Measurements from ENCODE around the gene SAMD9L.

The SAMD9L gene

GRCh38 chr7:93120592-93121549, 27.3 kb downstream of the SAMD9L start:
- Histone ChIP-seq H3K27me3 (replicated peaks; ENCODE audit: control insufficient read depth, insufficient read depth, low read length, poor library complexity, severe bottlenecking) (no peaks in the 10 kb centered on the region), H3K27ac (ENCODE audit: insufficient read depth, low read length, poor library complexity, severe bottlenecking) (no peak overlapping the region), H3K36me3 (ENCODE audit: control insufficient read depth, insufficient read depth, low read length) (no peaks in the 10 kb centered on the region), H3K4me3 (ENCODE audit: insufficient read depth, low read depth, low read length, poor library complexity, severe bottlenecking) (no peak overlapping the region), H3K9me3 (ENCODE audit: control insufficient read depth, low read length) (no peaks in the 10 kb centered on the region), H3K4me1 (ENCODE audit: control insufficient read depth, insufficient read depth, low read length, poor library complexity, severe bottlenecking) (peaks cover 11% of the 10 kb centered on the region)
- no peak for DNase-seq

- Histone ChIP-seq H3K4me1 (ENCODE audit: control insufficient read depth, insufficient read depth, low read length, poor library complexity, severe bottlenecking) (peaks cover 14% of the 10 kb centered on the region), H3K9me3 (ENCODE audit: control insufficient read depth, low read length) (no peaks in the 10 kb centered on the region), H3K27ac (ENCODE audit: insufficient read depth, low read length, poor library complexity, severe bottlenecking) (no peak overlapping the region), H3K4me3 (ENCODE audit: insufficient read depth, low read depth, low read length, poor library complexity, severe bottlenecking) (no peak overlapping the region), H3K27me3 (replicated peaks; ENCODE audit: control insufficient read depth, insufficient read depth, low read length, poor library complexity, severe bottlenecking) (no peaks in the 10 kb centered on the region), H3K36me3 (ENCODE audit: control insufficient read depth, insufficient read depth, low read length) (no peaks in the 10 kb centered on the region)
- no peak for DNase-seq
Observed at GRCh38 chr7:93119191-93119905, 28.8 kb downstream of the SAMD9L start.

DNA sequence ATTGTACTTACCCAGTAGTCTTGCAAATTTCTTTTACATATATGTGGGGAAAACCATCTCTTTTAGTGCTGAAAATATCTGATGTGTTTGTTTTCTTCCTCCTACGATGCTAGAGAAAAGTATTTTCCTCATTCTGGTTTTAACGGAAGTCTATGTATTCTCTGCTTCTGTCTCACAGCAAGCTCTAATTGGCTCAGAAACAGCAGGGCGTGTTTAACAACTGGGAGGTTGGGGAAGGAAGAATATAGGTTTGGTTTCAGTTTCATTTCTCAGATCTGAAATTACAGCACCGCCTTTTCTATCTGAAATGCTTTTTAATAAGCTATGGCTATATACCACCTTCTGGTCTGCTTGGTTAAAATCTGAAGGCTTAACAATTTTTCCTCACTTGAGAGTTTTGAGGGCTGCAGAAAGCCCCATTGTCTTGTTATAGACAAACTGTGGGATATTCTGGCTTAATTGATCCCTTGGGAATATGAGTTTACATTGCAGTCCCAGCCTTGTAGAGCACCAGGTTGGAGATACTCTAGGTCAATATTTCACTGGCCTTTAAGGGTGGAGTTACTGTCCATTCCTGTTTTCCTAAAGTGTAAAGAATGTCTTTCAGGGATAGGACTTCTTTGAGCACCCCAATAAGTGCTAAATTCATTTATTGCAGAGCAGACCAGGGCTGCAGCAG, 30.2 kb downstream of the SAMD9L start, which contains the start of gene SAMD9:
TSS of gene SAMD9 (minus strand) at position 128 of the 679 bp plus-strand sequence. CDS start 11,882 bp downstream, outside the sequence.
- peak within 1 kb of the TSS; percentile 26 for H3K4me3 ChIP-seq (ENCODE audit: insufficient read depth, low read depth, low read length, poor library complexity, severe bottlenecking)
- no peaks in the 10 kb centered on the region for H3K27me3 ChIP-seq (replicated peaks; ENCODE audit: control insufficient read depth, insufficient read depth, low read length, poor library complexity, severe bottlenecking)
- H3K9me3 ChIP-seq (ENCODE audit: control insufficient read depth, low read length) = no peaks in the 10 kb centered on the region
- peak; percentile 28 to 58 (median 40) for DNase-seq
- peaks cover 14% of the 10 kb centered on the region for H3K4me1 ChIP-seq (ENCODE audit: control insufficient read depth, insufficient read depth, low read length, poor library complexity, severe bottlenecking)
- H3K27ac ChIP-seq (ENCODE audit: insufficient read depth, low read length, poor library complexity, severe bottlenecking) = peak within 1 kb of the TSS; percentile 76
- no peaks in the 10 kb centered on the region for H3K36me3 ChIP-seq (ENCODE audit: control insufficient read depth, insufficient read depth, low read length)

GRCh38 chr7:93117327-93117726, 30.9 kb downstream of the SAMD9L start:
- no peaks in the 10 kb centered on the region for H3K27me3 ChIP-seq (replicated peaks; ENCODE audit: control insufficient read depth, insufficient read depth, low read length, poor library complexity, severe bottlenecking)
- peak overlapping the region; percentile 26 for H3K4me3 ChIP-seq (ENCODE audit: insufficient read depth, low read depth, low read length, poor library complexity, severe bottlenecking)
- peak overlapping the region; percentile 76 for H3K27ac ChIP-seq (ENCODE audit: insufficient read depth, low read length, poor library complexity, severe bottlenecking)
- DNase-seq = no peak
- peaks cover 14% of the 10 kb centered on the region for H3K4me1 ChIP-seq (ENCODE audit: control insufficient read depth, insufficient read depth, low read length, poor library complexity, severe bottlenecking)
- H3K9me3 ChIP-seq (ENCODE audit: control insufficient read depth, low read length) = no peaks in the 10 kb centered on the region
- H3K36me3 ChIP-seq (ENCODE audit: control insufficient read depth, insufficient read depth, low read length) = no peaks in the 10 kb centered on the region

DNA sequence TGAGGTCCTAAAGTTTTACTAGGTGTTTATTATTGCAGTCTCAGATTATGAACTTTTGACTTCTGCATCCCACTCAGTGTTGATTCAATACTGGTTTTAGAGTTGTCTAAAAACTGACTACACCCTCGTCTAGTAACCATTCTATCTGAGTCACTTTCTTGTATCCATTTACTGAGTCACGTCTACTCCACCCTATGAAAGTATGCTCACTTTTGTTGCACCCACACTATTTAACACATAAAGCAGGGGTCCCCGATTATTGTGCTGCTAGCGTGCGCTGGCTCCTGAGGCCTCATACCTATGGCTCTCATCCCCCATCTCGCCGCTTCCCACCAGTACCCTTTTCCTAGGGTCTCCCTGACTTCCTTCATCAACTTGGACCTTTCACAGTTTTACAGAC, 32.4 kb downstream of the SAMD9L start:
- no peaks in the 10 kb centered on the region for H3K9me3 ChIP-seq (ENCODE audit: control insufficient read depth, low read length)
- H3K27ac ChIP-seq (ENCODE audit: insufficient read depth, low read length, poor library complexity, severe bottlenecking) = no peak overlapping the region
- H3K36me3 ChIP-seq (ENCODE audit: control insufficient read depth, insufficient read depth, low read length) = no peaks in the 10 kb centered on the region
- peak overlapping the region; percentile 26 for H3K4me3 ChIP-seq (ENCODE audit: insufficient read depth, low read depth, low read length, poor library complexity, severe bottlenecking)
- DNase-seq = no peak
- no peaks in the 10 kb centered on the region for H3K27me3 ChIP-seq (replicated peaks; ENCODE audit: control insufficient read depth, insufficient read depth, low read length, poor library complexity, severe bottlenecking)
- peaks cover 14% of the 10 kb centered on the region for H3K4me1 ChIP-seq (ENCODE audit: control insufficient read depth, insufficient read depth, low read length, poor library complexity, severe bottlenecking)

DNA sequence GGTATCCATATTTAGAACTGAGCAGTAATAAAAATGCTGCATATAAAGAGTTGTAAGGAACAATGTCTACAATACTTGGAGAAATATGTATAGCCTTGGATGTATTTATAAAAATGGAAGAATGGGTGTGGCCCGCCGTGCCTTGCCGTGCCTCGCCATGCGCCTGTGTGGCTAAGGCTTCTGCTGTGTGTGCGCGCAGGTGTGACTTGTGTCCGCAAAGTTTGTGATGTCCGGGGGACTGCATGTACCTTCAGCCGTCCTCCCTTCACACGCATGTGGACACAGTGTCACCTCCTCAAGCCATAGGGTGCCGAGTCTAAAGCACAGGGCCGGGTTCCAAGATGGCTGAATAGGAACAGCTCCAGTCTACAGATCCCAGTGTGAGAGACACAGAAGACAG, 40.2 kb downstream of the SAMD9L start:
- Histone ChIP-seq H3K36me3 (ENCODE audit: control insufficient read depth, insufficient read depth, low read length) (peaks cover 49% of the 10 kb centered on the region), H3K4me1 (ENCODE audit: control insufficient read depth, insufficient read depth, low read length, poor library complexity, severe bottlenecking) (no peaks in the 10 kb centered on the region), H3K4me3 (ENCODE audit: insufficient read depth, low read depth, low read length, poor library complexity, severe bottlenecking) (no peak overlapping the region), H3K27me3 (replicated peaks; ENCODE audit: control insufficient read depth, insufficient read depth, low read length, poor library complexity, severe bottlenecking) (no peaks in the 10 kb centered on the region), H3K27ac (ENCODE audit: insufficient read depth, low read length, poor library complexity, severe bottlenecking) (no peak overlapping the region), H3K9me3 (ENCODE audit: control insufficient read depth, low read length) (peaks cover 53% of the 10 kb centered on the region)
- no peak for DNase-seq

DNA sequence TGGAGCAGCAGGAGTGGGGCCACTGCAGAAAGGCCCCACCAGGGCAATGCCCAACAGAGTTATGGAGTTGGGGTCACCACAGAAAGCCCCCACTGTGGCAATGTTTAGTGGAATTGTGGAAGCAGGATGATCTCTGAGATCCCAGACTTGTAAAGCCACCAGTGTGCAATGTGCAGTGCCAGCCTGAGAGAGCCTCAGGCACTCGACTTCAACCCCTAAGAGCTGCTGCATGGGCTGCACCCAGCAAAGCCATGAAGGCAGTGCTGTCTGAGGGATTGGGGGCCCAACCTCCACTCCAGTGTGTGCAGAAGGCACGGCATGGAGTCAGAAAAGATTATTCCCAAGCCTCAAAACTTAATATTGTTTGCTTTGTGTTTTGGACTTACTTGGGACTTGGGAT, 50.8 kb downstream of the SAMD9L start:
- no peaks in the 10 kb centered on the region for H3K36me3 ChIP-seq (ENCODE audit: control insufficient read depth, insufficient read depth, low read length)
- H3K9me3 ChIP-seq (ENCODE audit: control insufficient read depth, low read length) = peaks cover 44% of the 10 kb centered on the region
- no peak overlapping the region for H3K27ac ChIP-seq (ENCODE audit: insufficient read depth, low read length, poor library complexity, severe bottlenecking)
- H3K4me3 ChIP-seq (ENCODE audit: insufficient read depth, low read depth, low read length, poor library complexity, severe bottlenecking) = no peak overlapping the region
- no peak for DNase-seq
- no peaks in the 10 kb centered on the region for H3K4me1 ChIP-seq (ENCODE audit: control insufficient read depth, insufficient read depth, low read length, poor library complexity, severe bottlenecking)
- H3K27me3 ChIP-seq (replicated peaks; ENCODE audit: control insufficient read depth, insufficient read depth, low read length, poor library complexity, severe bottlenecking) = no peaks in the 10 kb centered on the region

GRCh38 chr7:93092757-93093370, 55.3 kb downstream of the SAMD9L start:
- no peak overlapping the region for H3K27ac ChIP-seq (ENCODE audit: insufficient read depth, low read length, poor library complexity, severe bottlenecking)
- no peaks in the 10 kb centered on the region for H3K36me3 ChIP-seq (ENCODE audit: control insufficient read depth, insufficient read depth, low read length)
- no peaks in the 10 kb centered on the region for H3K4me1 ChIP-seq (ENCODE audit: control insufficient read depth, insufficient read depth, low read length, poor library complexity, severe bottlenecking)
- H3K9me3 ChIP-seq (ENCODE audit: control insufficient read depth, low read length) = peaks cover 10% of the 10 kb centered on the region
- no peaks in the 10 kb centered on the region for H3K27me3 ChIP-seq (replicated peaks; ENCODE audit: control insufficient read depth, insufficient read depth, low read length, poor library complexity, severe bottlenecking)
- DNase-seq = no peak
- H3K4me3 ChIP-seq (ENCODE audit: insufficient read depth, low read depth, low read length, poor library complexity, severe bottlenecking) = no peak overlapping the region

Data from effector memory CD4-positive, alpha-beta T cell (primary cell).